ENCODE results near the gene CENPX.
A peak's percentile ranks its signal among the peaks of the same experiment; 100 is the strongest.

Gene CENPX

DNA sequence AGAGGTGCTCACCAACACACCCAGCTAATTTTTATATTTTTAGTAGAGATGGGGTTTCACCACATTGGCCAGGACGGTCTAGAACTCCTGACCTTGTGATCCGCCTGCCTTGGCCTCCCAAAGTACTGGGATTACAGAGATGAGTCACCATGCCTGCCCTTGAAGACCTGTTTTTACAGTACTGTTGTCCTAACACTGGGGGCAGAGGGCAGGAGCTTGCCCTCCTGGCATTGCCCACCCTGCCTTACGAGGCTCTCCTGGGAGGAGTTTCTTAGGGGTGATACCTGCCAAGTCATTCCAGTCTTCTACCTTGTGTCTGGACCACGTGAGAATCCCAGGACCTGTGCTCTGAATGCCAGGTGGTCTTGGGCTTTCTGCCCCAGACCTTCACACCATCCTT, 42.6 kb downstream of the CENPX start:
- TF ChIP-seq, protein P1, sequence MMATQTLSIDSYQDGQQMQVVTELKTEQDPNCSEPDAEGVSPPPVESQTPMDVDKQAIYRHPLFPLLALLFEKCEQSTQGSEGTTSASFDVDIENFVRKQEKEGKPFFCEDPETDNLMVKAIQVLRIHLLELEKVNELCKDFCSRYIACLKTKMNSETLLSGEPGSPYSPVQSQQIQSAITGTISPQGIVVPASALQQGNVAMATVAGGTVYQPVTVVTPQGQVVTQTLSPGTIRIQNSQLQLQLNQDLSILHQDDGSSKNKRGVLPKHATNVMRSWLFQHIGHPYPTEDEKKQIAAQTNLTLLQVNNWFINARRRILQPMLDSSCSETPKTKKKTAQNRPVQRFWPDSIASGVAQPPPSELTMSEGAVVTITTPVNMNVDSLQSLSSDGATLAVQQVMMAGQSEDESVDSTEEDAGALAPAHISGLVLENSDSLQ (IDR thresholded peaks at IDR 0.05), result no peak
- TF ChIP-seq SUZ12 (IDR thresholded peaks at IDR 0.05) (no peak), FOXK2 (IDR thresholded peaks at IDR 0.05) (no peak), ARNT (IDR thresholded peaks at IDR 0.05) (no peak), FOXA1 (IDR thresholded peaks at IDR 0.05) (no peak), HDGF (IDR thresholded peaks at IDR 0.05; ENCODE audit: borderline replicate concordance) (no peak), ELF4 (IDR thresholded peaks at IDR 0.05) (no peak)
- ChIA-PET POLR2A (no interaction called here), CTCF (no interaction called here)
- DNase-seq (ENCODE audit: extremely low spot score), result no peak

DNA sequence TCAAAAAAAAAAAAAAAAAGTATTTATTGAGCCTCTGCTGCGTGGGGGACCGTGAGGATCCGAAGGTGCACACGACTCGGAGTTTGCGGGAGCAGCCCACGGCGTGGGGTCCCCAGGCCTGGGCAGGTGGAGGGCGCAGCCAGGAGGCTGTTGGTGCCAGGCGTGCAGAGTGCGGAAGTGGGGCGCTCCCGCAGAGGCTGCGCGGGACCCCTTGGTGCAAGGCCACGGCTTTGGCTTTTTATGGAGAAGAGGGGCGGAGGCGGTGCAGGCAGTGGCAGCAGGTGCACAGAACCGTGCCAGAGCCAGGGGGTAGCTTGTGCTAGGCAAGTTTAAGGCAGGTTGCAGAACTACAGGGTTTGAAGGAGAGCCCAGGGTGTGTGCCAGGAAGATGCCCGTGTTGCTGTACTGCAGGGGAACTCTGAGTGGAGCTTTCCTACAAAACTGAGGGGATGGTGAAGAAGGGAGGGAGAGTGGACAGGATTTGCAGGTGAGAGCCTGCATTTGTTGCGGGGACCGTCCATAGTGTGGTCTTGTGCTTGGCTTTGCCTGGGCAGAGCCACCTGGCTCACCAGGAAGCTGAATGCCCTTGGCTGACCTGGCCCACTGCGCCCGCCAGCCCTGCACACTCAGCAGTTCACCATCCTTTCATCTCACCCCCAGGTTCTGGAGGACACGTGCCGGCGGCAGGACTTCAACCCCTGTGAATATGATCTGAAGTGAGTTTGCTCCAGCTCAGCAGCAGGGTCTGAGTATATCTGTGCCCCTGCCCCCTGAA, 44.0 kb downstream of the CENPX start:
- DNase-seq (ENCODE audit: extremely low spot score), result no peak
- ChIA-PET CTCF (interaction anchor here (0.8 kb wide), 1 partner anchor 19 kb away, joined by 3 read pairs; no protein-coding TSS in a partner anchor), POLR2A (interaction anchor here (0.7 kb wide), 1 partner anchor 12 kb away, joined by 3 read pairs; no protein-coding TSS in a partner anchor)
- TF ChIP-seq HDGF (IDR thresholded peaks at IDR 0.05; ENCODE audit: borderline replicate concordance) (no peak), TARDBP (IDR thresholded peaks at IDR 0.05) (no peak), FOXA1 (IDR thresholded peaks at IDR 0.05) (no peak), BHLHE40 (IDR thresholded peaks at IDR 0.05; ENCODE audit: borderline replicate concordance) (no peak), L3MBTL2 (conservative IDR thresholded peaks at IDR 0.05) (no peak), ARNT (IDR thresholded peaks at IDR 0.05) (no peak), CTBP1 (IDR thresholded peaks at IDR 0.05; ENCODE audit: borderline replicate concordance) (no peak), ZNF384 (IDR thresholded peaks at IDR 0.05) (no peak), ELF4 (IDR thresholded peaks at IDR 0.05) (no peak)
- TF ChIP-seq, protein P1 (IDR thresholded peaks at IDR 0.05), result no peak

DNA sequence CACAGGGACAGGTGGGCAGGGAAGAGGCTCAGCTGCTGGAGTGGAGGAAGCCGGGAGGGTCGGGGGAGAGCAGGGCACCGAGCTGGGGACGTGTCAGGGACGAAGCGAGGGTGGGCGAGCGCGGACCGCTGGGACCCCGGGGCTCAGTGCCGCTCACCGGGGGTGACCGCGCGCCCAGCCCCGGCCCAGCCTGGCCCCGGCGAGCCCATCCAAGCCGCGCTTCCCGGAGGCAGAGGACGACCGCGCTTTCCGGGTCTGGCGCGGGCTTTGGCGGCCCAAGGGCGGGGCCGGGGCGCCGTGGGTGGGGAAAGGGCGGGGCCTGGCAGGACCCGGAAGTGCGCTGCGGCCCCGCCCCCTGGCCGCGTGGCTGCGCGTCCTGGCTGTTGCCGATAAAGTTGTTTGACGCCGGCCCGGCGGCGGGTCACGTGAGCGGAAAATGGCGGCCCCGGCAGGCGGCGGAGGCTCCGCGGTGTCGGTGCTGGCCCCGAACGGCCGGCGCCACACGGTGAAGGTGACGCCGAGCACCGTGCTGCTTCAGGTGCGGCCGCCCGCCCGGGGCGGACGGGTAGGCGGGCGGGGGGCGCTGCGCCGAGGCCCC, 45.4 kb downstream of the CENPX start, which contains the start of gene ASPSCR1:
Gene ASPSCR1, plus strand, starts transcription at position 419 of the 598 bp plus-strand sequence. Its CDS starts 18 bp downstream, at position 437.
- CTCF ChIA-PET, result interaction anchor here (0.9 kb wide), 1 partner anchor 18 kb away, joined by 6 read pairs; no protein-coding TSS in a partner anchor
- POLR2A ChIA-PET, result interaction anchor here (0.8 to 3.0 kb wide), 8 partner anchors 10 to 121 kb away, joined by 3 to 12 read pairs (median 4); partner anchors contain the start of genes CENPX, FASN and LRRC45
- DNase-seq (ENCODE audit: extremely low spot score), result peak; percentile 98

DNA sequence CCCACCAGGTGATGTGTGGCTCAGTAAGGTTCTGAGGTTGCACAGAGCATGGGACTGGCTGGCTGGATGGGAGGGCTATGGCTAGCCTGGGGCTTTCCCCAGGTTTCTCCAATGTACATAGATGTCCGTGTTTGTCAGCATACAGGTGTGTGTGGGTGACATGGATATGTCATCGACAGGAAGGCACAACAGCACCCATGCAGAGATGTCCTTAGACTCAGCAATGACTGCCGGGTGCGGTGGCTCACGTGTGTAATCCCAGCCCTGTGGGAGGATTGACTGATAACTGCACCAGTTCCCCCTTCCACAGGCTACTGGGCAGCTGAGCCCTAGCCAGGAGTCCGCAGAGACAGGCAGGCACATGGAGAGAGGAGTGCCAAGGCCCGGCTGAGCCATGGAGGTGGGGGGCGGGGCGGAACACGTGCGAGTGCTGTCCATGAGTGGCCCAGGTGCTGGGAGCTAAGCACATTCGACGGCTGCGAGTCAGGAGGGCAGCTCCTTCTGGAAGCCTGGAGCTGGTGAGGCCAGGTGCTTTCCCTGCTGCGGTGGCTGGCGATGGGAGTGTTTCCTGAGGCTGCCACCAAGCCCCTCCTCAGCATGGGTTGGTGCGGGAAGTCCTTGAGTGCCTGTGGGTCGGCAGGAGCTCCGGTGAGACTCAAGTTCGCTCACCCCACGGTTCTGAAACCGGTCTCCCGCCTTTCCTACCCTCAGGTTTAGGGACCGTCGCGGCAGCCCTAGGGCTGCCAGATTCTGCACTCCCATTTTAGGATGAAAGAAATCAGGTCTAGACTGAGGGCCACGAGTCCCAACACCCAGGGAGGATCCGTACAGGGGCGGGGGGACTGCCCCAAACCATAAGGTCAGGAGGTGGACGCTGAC, 46.1 kb downstream of the CENPX start:
- DNase-seq (ENCODE audit: extremely low spot score), result no peak
- TF ChIP-seq FOXM1 (IDR thresholded peaks at IDR 0.05; ENCODE audit: borderline replicate concordance), result no peak
- TF ChIP-seq FOXA1 (IDR thresholded peaks at IDR 0.05), result no peak
- TF ChIP-seq BHLHE40 (IDR thresholded peaks at IDR 0.05; ENCODE audit: borderline replicate concordance), result no peak
- TF ChIP-seq L3MBTL2 (conservative IDR thresholded peaks at IDR 0.05), result peak; percentile 79
- no peak for TF ChIP-seq ZNF384 (IDR thresholded peaks at IDR 0.05)
- POLR2A ChIA-PET, result interaction anchor here (0.8 to 3.0 kb wide), 8 partner anchors 9 to 122 kb away, joined by 3 to 12 read pairs (median 4); partner anchors contain the start of genes CENPX, FASN and LRRC45
- CTCF ChIA-PET, result interaction anchor here (0.9 kb wide), 1 partner anchor 17 kb away, joined by 6 read pairs; no protein-coding TSS in a partner anchor

More for the DNA sequence above, 45.4 kb downstream of the CENPX start, which contains the start of gene ASPSCR1:
- TF ChIP-seq CTBP1 (IDR thresholded peaks at IDR 0.05; ENCODE audit: borderline replicate concordance) (no peak), LEF1 (IDR thresholded peaks at IDR 0.05; ENCODE audit: borderline replicate concordance) (peak; percentile 96), FOXK2 (IDR thresholded peaks at IDR 0.05) (no peak), ARNT (IDR thresholded peaks at IDR 0.05) (peak; percentile 85)

DNA sequence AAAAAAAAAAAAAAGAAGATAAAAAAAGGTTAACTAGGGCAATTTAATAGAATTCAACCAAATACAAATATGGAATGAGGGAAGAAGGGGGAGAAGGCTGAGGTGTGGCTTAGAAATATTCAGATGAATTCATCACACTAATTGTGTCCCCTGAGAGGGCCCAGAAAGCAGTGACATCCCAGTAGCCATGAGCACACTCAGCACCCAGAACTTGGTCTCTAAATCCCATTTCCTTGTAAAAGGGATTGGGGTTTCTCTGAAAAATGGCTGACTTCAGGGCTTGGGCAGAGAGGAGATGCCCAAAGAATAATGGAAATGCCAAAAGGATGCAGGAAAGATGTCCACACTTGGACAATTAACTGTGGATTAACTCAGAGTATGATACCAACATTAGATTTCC, 49.2 kb downstream of the CENPX start:
- TF ChIP-seq ARNT (IDR thresholded peaks at IDR 0.05) (no peak), HDGF (IDR thresholded peaks at IDR 0.05; ENCODE audit: borderline replicate concordance) (no peak), ZNF384 (IDR thresholded peaks at IDR 0.05) (no peak), FOXK2 (IDR thresholded peaks at IDR 0.05) (no peak), FOXM1 (IDR thresholded peaks at IDR 0.05; ENCODE audit: borderline replicate concordance) (no peak), FOXA1 (IDR thresholded peaks at IDR 0.05) (no peak), LEF1 (IDR thresholded peaks at IDR 0.05; ENCODE audit: borderline replicate concordance) (no peak), SUZ12 (IDR thresholded peaks at IDR 0.05) (no peak), CTBP1 (IDR thresholded peaks at IDR 0.05; ENCODE audit: borderline replicate concordance) (no peak), L3MBTL2 (conservative IDR thresholded peaks at IDR 0.05) (no peak), TARDBP (IDR thresholded peaks at IDR 0.05) (no peak), NFRKB (IDR thresholded peaks at IDR 0.05) (no peak), BHLHE40 (IDR thresholded peaks at IDR 0.05; ENCODE audit: borderline replicate concordance) (no peak)
- TF ChIP-seq, protein P1 (IDR thresholded peaks at IDR 0.05), result no peak
- CTCF ChIA-PET, result no interaction called here
- no peak for DNase-seq (ENCODE audit: extremely low spot score)
- POLR2A ChIA-PET, result no interaction called here
